ENCODE measurements around the gene MUC21.
"Not testable (repeated sequence)": the region's sequence is repeated elsewhere in the genome, so short reads cannot be mapped to it uniquely, and the experiment has no call there.

The MUC21 gene

GRCh38 chr6:31010393-31011060, 27.0 kb downstream of the MUC21 start, which contains the start of gene MUC22:
Gene MUC22 (plus strand): TSS chr6:31010474. CDS start chr6:31010707, 233 bp downstream.
- DNase-seq = no peak

DNA sequence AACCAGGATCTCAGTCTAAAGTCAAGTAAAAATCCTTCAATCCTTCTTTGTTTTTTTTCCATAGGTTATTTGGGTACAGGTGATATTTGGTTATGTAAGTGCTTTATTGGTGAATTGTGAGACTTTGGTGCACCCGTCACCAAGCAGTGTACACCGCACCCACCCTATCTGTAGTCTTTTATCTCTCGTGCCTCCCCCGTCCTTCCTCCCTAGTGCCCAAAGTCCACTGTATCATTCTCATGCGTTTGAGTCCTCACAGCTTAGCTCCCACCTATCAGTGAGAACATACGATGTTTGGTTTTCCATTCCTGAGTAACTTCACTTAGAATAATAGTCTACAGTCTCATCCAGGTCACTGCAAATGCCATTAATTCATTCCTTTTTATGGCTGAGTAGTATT, 27.6 kb downstream of the MUC21 start:
- no peak for DNase-seq

- DNase-seq = no peak
Observed at GRCh38 chr6:31016659-31017299, 33.3 kb downstream of the MUC21 start.

DNA sequence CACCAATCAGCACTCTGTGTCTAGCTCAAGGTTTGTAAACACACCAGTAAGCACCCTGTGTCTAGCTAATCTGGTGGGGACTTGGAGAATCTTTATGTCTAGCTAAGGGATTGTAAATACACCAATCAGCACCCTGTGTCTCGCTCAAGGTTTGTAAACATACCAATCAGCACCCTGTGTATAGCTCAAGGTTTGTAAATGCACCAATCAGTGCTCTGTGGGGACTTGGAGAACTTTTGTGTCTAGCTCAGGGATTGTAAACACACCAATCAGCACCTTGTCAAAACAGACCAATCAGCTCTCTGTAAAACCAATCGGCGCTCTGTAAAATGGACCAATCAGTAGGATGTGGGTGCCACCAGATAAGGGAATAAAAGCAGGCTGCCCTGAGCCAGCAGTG, 33.9 kb downstream of the MUC21 start:
- DNase-seq = not testable (repeated sequence)

GRCh38 chr6:31020057-31020456, 36.5 kb downstream of the MUC21 start:
- DNase-seq = no peak

DNA sequence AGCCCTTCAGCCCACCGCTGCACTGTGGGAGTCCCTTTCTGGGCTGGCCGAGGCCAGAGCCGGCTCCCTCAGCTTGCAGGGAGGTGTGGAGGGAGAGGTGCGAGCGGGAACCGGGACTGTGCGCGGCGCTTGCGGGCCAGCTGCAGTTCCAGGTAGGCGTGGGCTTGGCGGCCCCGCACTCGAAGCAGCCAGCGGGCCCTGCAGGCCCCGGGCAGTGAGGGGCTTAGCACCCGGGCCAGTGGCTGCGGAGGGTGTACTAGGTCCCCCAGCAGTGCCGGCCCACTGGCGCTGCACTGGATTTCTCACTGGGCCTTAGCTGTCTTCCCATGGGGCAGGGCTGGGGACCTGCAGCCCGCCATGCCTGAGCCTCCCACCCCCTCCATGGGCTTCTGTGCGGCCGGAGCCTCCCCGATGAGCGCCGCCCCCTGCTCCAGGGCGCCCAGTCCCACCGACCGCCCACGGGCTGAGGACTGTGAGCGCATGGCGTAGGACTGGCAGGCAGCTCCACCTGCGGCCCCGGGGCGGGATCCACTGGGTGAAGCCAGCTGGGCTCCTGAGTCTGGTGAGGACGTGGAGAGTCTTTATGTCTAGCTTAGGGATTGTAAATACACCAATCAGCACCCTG, 37.2 kb downstream of the MUC21 start:
- not testable (repeated sequence) for DNase-seq

DNA sequence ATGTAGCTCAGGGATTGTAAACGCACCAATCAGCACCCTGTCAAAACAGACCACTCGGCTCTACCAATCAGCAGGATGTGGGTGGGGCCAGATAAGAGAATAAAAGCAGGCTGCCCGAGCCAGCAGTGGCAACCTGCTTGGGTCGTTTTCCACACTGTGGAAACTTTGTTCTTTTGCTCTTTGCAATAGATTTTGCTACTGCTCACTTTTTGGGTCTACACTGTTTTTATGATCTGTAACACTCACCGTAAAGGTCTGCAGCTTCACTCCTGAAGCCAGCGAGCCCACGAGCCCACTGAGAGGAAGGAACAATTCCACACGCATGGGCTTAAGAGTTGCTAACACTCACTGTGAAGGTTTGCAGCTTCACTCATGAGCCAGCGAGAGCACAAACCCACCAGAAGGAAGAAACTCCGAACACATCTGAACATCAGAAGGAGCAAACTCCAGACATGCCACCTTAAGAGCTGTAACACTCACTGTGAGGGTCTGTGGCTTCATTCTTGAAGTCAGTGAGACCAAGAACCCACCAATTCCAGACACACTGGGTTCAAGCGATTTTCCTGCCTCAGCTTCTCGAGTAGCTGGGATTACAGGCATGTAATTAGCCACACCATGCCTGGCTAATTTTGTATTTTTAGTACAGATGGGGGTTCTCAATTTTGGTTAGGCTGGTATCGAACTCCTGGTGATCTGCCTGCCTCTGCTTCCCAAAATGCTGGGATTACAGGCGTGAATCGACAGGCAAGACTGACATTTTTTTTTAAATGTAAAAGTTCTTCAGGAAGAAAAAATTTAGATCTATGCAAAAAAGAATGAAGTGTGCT, 38.4 kb downstream of the MUC21 start:
- DNase-seq = not testable (repeated sequence)

DNA sequence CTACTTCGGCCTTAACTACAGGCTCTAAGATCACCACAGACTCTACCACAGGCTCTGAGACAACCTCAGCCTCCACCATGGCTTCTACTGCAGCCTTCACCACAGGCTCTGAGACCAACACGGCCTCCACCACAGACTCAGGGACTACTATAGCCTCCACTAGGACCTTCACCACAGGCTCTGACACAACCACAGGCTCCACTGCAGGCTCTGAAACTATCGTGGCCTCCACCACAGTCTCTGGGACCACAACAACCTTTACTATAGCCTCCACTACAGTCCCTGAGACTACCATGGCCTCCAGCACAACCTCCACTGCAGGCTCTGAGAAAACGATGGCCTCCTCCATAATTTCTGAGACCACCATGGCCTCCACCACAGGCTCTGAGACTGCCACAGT, 42.1 kb downstream of the MUC21 start:
- no peak for DNase-seq

GRCh38 chr6:31031095-31031494, 47.6 kb downstream of the MUC21 start:
- no peak for DNase-seq

GRCh38 chr6:31033075-31033474, 49.6 kb downstream of the MUC21 start:
- no peak for DNase-seq

- no peak for DNase-seq
Observed at GRCh38 chr6:31035862-31036497, 52.5 kb downstream of the MUC21 start.

GRCh38 chr6:31037169-31037568, 53.7 kb downstream of the MUC21 start:
- peak; percentile 63 for DNase-seq

DNA sequence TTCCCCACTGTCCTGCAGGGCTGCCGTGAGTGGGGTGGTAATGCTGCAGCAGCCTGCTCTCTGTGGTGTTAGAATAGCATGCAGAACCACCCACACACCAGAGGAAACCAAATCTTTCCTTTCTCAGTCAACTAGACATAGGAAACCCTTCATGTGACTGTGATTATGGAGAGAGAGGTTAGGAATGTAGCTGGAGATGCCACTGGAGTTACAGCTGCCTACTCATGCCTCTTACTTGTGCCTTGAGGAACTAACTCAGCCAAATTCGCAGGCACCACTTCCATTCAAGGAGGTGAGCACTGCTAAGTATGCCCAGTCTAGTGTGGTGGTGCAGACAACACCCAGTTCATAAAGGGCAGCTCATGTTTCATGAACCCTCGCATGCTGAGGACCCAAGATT, 54.2 kb downstream of the MUC21 start:
- DNase-seq = no peak

- DNase-seq = no peak
Observed at GRCh38 chr6:31038559-31038958, 55.0 kb downstream of the MUC21 start.
